ENCODE data around the gene MBD3L1. TPM values are rescaled to one million over a fixed set of nuclear protein-coding genes. Genes with fewer than 3 reads are reported as not detected.

MBD3L1 gene
- total and polyA plus RNA-seq, 4 donors: not detected

DNA sequence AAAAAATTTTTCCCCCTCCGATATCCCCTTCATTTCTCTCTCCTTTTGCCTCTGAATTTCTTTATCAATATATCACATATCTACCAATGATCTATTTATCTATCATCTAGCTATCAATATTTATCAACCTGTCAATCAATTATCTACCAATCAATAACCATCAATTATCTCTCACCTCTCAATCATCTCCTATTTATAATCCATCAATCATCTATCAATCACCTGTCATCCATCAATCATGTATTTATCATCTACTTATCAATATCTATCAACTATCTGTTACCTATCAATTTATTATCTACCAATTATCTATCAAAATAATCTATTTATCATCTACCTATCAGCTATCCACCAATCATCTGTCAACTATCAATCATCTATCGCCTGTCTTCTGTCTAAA, 17.1 kb downstream of the MBD3L1 start:
- H3K27ac ChIP-seq (ENCODE audit: low read depth in 1 of 2, low read length in 2 of 2): no peak overlapping the region
- no peaks in the 10 kb centered on the region for H3K36me3 ChIP-seq (ENCODE audit: control insufficient read depth in 4 of 4, insufficient read depth in 3 of 4, low read depth in 1 of 4, low read length in 3 of 4)
- peaks cover 0 to 19% (median 6%) of the 10 kb centered on the region in 4 donors for H3K9me3 ChIP-seq (ENCODE audit: control insufficient read depth in 4 of 4, low read length in 3 of 4)
- WGBS: 93% methylated on average over 2 of the region's 2 CpGs
- TF ChIP-seq, protein P1, sequence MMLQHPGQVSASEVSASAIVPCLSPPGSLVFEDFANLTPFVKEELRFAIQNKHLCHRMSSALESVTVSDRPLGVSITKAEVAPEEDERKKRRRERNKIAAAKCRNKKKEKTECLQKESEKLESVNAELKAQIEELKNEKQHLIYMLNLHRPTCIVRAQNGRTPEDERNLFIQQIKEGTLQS (IDR thresholded peaks at IDR 0.05): no peak
- TF ChIP-seq FOXA2 (IDR thresholded peaks at IDR 0.05) (no peak), TAF1 (conservative IDR thresholded peaks at IDR 0.05) (no peak), EGR1 (IDR thresholded peaks at IDR 0.05; ENCODE audit: low read depth in 2 of 2) (no peak), JUND (IDR thresholded peaks at IDR 0.05) (no peak), FOXA1 (IDR thresholded peaks at IDR 0.05) (no peak), GABPA (IDR thresholded peaks at IDR 0.05 in 1 of 2, conservative IDR thresholded peaks at IDR 0.05 in 1 of 2) (no peak), SP1 (IDR thresholded peaks at IDR 0.05) (no peak), NR2F2 (IDR thresholded peaks at IDR 0.05) (no peak), YY1 (IDR thresholded peaks at IDR 0.05) (no peak), HNF4A (conservative IDR thresholded peaks at IDR 0.05) (no peak), HNF4G (IDR thresholded peaks at IDR 0.05) (no peak), RXRA (IDR thresholded peaks at IDR 0.05) (no peak)
- TF ChIP-seq, protein P2, sequence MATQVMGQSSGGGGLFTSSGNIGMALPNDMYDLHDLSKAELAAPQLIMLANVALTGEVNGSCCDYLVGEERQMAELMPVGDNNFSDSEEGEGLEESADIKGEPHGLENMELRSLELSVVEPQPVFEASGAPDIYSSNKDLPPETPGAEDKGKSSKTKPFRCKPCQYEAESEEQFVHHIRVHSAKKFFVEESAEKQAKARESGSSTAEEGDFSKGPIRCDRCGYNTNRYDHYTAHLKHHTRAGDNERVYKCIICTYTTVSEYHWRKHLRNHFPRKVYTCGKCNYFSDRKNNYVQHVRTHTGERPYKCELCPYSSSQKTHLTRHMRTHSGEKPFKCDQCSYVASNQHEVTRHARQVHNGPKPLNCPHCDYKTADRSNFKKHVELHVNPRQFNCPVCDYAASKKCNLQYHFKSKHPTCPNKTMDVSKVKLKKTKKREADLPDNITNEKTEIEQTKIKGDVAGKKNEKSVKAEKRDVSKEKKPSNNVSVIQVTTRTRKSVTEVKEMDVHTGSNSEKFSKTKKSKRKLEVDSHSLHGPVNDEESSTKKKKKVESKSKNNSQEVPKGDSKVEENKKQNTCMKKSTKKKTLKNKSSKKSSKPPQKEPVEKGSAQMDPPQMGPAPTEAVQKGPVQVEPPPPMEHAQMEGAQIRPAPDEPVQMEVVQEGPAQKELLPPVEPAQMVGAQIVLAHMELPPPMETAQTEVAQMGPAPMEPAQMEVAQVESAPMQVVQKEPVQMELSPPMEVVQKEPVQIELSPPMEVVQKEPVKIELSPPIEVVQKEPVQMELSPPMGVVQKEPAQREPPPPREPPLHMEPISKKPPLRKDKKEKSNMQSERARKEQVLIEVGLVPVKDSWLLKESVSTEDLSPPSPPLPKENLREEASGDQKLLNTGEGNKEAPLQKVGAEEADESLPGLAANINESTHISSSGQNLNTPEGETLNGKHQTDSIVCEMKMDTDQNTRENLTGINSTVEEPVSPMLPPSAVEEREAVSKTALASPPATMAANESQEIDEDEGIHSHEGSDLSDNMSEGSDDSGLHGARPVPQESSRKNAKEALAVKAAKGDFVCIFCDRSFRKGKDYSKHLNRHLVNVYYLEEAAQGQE (IDR thresholded peaks at IDR 0.05): no peak
- TF ChIP-seq, protein P3, sequence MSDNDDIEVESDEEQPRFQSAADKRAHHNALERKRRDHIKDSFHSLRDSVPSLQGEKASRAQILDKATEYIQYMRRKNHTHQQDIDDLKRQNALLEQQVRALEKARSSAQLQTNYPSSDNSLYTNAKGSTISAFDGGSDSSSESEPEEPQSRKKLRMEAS (IDR thresholded peaks at IDR 0.05): no peak
- TF ChIP-seq, protein P4, sequence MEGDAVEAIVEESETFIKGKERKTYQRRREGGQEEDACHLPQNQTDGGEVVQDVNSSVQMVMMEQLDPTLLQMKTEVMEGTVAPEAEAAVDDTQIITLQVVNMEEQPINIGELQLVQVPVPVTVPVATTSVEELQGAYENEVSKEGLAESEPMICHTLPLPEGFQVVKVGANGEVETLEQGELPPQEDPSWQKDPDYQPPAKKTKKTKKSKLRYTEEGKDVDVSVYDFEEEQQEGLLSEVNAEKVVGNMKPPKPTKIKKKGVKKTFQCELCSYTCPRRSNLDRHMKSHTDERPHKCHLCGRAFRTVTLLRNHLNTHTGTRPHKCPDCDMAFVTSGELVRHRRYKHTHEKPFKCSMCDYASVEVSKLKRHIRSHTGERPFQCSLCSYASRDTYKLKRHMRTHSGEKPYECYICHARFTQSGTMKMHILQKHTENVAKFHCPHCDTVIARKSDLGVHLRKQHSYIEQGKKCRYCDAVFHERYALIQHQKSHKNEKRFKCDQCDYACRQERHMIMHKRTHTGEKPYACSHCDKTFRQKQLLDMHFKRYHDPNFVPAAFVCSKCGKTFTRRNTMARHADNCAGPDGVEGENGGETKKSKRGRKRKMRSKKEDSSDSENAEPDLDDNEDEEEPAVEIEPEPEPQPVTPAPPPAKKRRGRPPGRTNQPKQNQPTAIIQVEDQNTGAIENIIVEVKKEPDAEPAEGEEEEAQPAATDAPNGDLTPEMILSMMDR (IDR thresholded peaks at IDR 0.05; ENCODE audit: low read depth, low read length, missing input control): no peak
- TF ChIP-seq, protein P5, sequence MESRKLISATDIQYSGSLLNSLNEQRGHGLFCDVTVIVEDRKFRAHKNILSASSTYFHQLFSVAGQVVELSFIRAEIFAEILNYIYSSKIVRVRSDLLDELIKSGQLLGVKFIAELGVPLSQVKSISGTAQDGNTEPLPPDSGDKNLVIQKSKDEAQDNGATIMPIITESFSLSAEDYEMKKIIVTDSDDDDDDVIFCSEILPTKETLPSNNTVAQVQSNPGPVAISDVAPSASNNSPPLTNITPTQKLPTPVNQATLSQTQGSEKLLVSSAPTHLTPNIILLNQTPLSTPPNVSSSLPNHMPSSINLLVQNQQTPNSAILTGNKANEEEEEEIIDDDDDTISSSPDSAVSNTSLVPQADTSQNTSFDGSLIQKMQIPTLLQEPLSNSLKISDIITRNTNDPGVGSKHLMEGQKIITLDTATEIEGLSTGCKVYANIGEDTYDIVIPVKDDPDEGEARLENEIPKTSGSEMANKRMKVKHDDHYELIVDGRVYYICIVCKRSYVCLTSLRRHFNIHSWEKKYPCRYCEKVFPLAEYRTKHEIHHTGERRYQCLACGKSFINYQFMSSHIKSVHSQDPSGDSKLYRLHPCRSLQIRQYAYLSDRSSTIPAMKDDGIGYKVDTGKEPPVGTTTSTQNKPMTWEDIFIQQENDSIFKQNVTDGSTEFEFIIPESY (IDR thresholded peaks at IDR 0.05): no peak
- no peaks in the 10 kb centered on the region for H3K27me3 ChIP-seq (ENCODE audit: control insufficient read depth in 4 of 4, insufficient read depth in 4 of 4, low read length in 3 of 4)
- H3K4me3 ChIP-seq (ENCODE audit: low read depth in 1 of 3, low read length in 3 of 3): no peak overlapping the region
- no peak for DNase-seq (ENCODE audit: low spot score)
- H3K4me1 ChIP-seq (ENCODE audit: control insufficient read depth in 4 of 4, insufficient read depth in 4 of 4, low read length in 3 of 4): no peaks in the 10 kb centered on the region
- no peak overlapping the region for H3K9ac ChIP-seq (ENCODE audit: low read depth in 1 of 2, low read length in 2 of 2)

DNA sequence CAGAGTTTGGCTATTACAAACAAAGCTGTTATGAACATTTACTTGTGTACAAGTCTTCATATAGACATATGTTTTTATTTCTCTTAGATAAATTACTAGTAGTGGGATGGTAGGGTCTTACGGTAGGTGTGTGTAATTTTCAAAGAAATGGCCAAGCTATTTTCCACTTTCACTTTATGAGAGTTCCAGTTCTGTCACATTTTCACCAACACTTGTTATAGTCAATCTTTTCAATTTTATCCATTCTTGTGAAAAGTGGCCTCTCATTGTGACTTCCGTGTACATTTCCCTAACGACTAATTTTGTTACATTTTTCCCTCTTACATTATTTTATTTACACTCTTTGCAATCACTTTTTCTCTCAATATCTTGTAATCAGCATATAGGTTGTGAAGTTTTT, 18.3 kb downstream of the MBD3L1 start:
- TF ChIP-seq FOXA2 (IDR thresholded peaks at IDR 0.05) (no peak), HNF4G (IDR thresholded peaks at IDR 0.05) (no peak)
- Histone ChIP-seq H3K27ac (ENCODE audit: low read depth in 1 of 2, low read length in 2 of 2) (no peak overlapping the region), H3K27me3 (ENCODE audit: control insufficient read depth in 4 of 4, insufficient read depth in 4 of 4, low read length in 3 of 4) (no peaks in the 10 kb centered on the region), H3K4me3 (ENCODE audit: low read depth in 1 of 3, low read length in 3 of 3) (no peak overlapping the region), H3K9ac (ENCODE audit: low read depth in 1 of 2, low read length in 2 of 2) (no peak overlapping the region), H3K36me3 (ENCODE audit: control insufficient read depth in 4 of 4, insufficient read depth in 3 of 4, low read depth in 1 of 4, low read length in 3 of 4) (no peaks in the 10 kb centered on the region), H3K4me1 (ENCODE audit: control insufficient read depth in 4 of 4, insufficient read depth in 4 of 4, low read length in 3 of 4) (no peaks in the 10 kb centered on the region), H3K9me3 (ENCODE audit: control insufficient read depth in 4 of 4, low read length in 3 of 4) (peaks cover 0 to 19% (median 6%) of the 10 kb centered on the region in 4 donors)
- no peak for DNase-seq (ENCODE audit: low spot score)
- 92% methylated on average over 3 of the region's 3 CpGs for WGBS

Measured in liver (tissue), 9 donors.